LNCaP clone FGC (cell line): ENCODE data around the gene KIAA1549.

Source experiments
- DNase-seq: peaks from one replicate; pipeline ENCODE4 v3.0.0-alpha.2; 2011; ENCODE audit warnings: low read depth
- H3K4me3 ChIP-seq: 2 replicates; pipeline ENCODE4 v1.5.1; 2011; ENCODE audit warnings: mild to moderate bottlenecking, low read depth, low read length, control low read depth
- TF ChIP-seq, protein P1 (sequence below): IDR thresholded peaks from 2 replicates; pipeline ENCODE4 v1.5.1; 2012; ENCODE audit warnings: mild to moderate bottlenecking; ENCODE audit not compliant: control insufficient read depth, insufficient read depth; ENCODE audit errors: extremely low read depth

Gene KIAA1549

DNA sequence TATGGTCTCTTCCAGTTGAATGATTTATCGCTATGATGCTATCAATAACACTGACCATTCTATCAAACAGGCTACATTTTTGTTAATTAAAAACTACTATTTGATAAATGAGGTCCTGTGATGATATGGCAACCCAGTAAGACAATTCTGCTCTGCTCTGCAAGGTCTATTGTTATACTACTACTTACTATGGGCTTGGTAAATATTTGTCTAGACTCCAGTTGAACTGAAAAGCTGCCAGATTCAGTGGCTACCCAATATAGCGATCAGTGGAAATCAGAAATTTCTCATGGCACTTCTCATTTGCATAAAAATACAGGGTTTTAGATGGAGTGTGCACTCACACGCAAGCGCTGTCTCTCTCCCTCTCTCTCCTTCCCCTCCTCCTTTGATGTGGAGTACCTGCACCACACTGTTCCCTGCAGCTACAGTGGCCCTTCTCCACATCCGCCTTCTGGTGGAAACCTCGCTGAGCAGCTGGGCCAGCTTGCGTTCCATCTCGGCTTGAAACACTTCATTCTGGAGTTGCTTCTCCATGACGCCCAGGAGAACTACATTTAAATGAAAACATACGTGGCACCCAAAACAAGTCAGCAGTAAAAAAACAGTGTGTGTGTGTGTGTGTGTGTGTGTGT is 77.9 kb downstream of the KIAA1549 start:
- TF ChIP-seq, protein P1, sequence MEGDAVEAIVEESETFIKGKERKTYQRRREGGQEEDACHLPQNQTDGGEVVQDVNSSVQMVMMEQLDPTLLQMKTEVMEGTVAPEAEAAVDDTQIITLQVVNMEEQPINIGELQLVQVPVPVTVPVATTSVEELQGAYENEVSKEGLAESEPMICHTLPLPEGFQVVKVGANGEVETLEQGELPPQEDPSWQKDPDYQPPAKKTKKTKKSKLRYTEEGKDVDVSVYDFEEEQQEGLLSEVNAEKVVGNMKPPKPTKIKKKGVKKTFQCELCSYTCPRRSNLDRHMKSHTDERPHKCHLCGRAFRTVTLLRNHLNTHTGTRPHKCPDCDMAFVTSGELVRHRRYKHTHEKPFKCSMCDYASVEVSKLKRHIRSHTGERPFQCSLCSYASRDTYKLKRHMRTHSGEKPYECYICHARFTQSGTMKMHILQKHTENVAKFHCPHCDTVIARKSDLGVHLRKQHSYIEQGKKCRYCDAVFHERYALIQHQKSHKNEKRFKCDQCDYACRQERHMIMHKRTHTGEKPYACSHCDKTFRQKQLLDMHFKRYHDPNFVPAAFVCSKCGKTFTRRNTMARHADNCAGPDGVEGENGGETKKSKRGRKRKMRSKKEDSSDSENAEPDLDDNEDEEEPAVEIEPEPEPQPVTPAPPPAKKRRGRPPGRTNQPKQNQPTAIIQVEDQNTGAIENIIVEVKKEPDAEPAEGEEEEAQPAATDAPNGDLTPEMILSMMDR, result no peak
- H3K4me3 ChIP-seq, result no peak overlapping the region
- DNase-seq, result no peak

DNA sequence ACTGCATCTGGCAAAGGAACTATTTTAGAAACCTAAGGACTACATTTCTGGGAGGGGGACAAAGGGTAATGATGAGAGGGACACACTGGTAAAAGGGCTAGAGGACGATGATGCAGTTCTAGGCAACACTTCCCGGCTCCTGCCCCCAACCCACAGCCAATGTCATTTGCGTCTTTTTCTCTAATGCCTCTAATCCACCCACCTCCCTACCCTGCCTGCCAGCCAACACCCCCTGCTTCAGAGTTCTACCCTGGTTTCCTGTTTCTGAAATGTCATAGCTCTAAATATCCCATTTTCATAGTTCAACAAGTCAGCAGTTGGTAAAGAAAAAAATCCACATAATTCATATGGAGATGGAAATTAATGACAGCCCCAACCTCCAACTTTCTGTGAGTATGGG is 79.0 kb downstream of the KIAA1549 start:
- H3K4me3 ChIP-seq, result no peak overlapping the region
- TF ChIP-seq, protein P1, result no peak
- DNase-seq, result no peak

DNA sequence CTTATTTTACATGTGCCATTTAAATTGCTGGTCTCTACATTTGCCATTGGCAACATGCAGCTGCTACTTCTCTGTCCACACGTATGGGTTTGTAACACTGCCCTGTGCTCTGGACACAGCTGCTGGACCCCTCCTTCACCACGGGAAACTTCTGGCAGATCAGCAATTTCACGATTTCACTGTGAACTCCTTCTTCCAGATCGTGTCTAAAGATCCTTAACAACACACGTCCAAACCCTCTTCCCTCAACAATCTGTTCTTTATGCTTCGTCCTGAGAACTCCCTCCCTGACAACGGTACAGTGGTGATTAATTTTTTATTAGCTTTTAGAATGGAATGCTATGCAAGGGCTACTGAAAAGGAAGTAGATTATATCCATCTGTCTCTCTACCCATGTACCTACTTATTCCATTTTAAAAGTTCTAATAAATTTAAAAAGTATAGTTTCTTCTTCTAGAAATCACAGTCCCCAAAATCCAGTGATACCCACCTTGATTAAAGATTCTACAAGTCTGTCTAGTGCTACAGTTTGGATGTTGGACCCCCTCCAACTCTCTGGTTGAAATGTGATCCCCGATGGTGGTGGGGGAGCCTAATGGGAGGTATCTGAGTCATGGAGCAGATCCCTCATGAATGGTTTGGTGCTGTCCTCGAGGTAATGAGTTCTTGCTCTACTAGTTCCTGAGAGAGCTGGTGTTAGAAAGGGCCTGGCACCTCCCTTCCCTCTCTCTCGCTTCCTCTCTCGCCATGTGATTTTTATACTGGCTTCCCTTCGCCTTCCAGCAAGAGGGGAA is 81.0 kb downstream of the KIAA1549 start:
- no peak overlapping the region for H3K4me3 ChIP-seq
- no peak for DNase-seq
- TF ChIP-seq, protein P1, result no peak

DNA sequence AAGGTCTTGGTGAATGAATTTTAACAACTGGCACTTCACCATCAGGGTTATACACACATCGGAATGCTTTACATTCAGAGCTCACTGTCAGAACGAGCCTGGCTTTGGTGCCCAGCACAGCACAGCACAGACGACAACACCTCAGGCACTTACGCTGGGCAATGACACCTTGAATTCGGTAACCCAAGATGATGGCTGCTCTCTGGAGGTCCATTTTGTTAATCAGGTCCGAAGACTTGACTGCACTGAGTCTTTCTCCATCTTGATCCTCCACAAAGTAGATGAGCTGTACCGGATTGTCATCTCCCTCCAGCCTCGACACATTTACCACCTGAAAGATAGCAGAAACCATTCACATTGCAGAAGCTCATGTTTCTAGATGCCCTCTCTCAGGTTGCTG is 82.4 kb downstream of the KIAA1549 start:
- H3K4me3 ChIP-seq, result no peak overlapping the region
- DNase-seq, result no peak
- TF ChIP-seq, protein P1, result no peak

DNA sequence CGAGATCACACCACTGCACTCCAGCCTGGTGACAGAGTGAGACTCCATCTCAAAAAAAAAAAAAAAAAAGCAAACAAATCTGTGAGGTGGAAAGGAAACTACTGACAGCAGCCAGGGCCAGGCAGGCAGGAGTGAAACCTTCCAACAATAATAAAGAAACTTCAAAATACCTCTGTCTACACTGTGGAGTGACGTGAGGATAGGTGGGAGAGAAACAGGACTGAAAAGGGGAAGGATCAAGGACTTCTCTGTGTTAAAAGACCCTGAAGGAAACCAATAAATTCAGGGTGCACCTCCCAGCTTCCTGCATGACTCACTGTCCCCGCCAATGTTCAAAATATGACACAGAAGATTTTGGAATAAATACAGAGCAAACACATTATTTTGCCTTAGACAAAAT is 82.9 kb downstream of the KIAA1549 start:
- no peak for DNase-seq
- no peak overlapping the region for H3K4me3 ChIP-seq
- TF ChIP-seq, protein P1, result no peak

DNA sequence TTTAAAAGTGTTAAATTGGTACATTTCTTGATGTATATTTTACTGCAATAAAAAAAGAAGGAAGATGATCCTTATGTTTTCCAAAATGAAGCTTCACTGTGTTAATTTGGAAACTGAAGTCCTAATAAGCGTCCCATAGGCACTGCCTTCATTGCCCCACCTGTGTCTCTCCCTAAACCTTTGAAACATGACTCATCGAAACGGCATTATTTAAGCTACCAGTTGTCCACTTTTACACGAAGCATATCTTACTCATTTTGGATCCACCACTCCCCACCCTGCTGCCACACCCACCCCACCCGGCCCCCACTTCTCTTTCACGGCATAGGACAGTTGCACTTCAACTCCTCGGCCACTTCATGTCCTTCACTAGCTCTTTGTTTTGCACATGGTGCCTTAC is 85.5 kb downstream of the KIAA1549 start:
- H3K4me3 ChIP-seq, result no peak overlapping the region
- DNase-seq, result no peak
- TF ChIP-seq, protein P1, result no peak
